Activated naive CD8-positive, alpha-beta T cell treated with anti-CD3 and anti-CD28 coated beads, Interleukin-2, amount 10 ng/mL, durations not matched to agents 7 days and 5 days (primary cell): ENCODE measurements around the gene KCNN1. TPM values are rescaled to one million over a fixed set of nuclear protein-coding genes. Genes with fewer than 3 reads are reported as not detected.
A peak's percentile ranks its signal among the peaks of the same experiment; 100 is the strongest.
"Not testable (repeated sequence)": the region's sequence is repeated elsewhere in the genome, so short reads cannot be mapped to it uniquely, and the experiment has no call there.

ENCODE experiments used
- ATAC-seq: fragments of 150-1000 bp; cut with Tn5 transposase; one replicate; pipeline ENCODE4 v1.10.0; 2021; ENCODE audit warnings: low read depth, moderate library complexity
- POLR2A ChIA-PET: fragments of 350-600 bp; sonication (Branson Sonifier 250); formaldehyde crosslinking; loops from one replicate; lab custom pipeline; 2021; ENCODE audit warnings: antibody characterized with exemption; lab: Charles Lee
- DNase-seq: peaks from one replicate; pipeline ENCODE4 v3.0.0; 2021
- H3K27ac Mint-ChIP-seq: one replicate; pipeline ENCODE4 v1.8.0; 2022; ENCODE audit warnings: mild to moderate bottlenecking, mixed read lengths
- H3K27me3 Mint-ChIP-seq: one replicate; pipeline ENCODE4 v1.8.0; 2022; ENCODE audit warnings: mild to moderate bottlenecking, moderate library complexity, mixed read lengths
- H3K36me3 Mint-ChIP-seq: one replicate; pipeline ENCODE4 v1.8.0; 2021; ENCODE audit warnings: mild to moderate bottlenecking, mixed read lengths
- H3K4me1 Mint-ChIP-seq: one replicate; pipeline ENCODE4 v1.8.0; 2021; ENCODE audit warnings: mixed read lengths
- H3K4me3 Mint-ChIP-seq: one replicate; pipeline ENCODE4 v1.8.0; 2022; ENCODE audit warnings: mild to moderate bottlenecking, moderate library complexity, mixed read lengths
- H3K9me3 Mint-ChIP-seq: one replicate; pipeline ENCODE4 v1.8.0; 2021; ENCODE audit warnings: mixed read lengths
- total RNA-seq, 2 experiments: library from RNA; stranded (reverse); gene quantifications; one replicate each; pipeline ENCODE4 v1.2.3, GENCODE V29; 2021

The KCNN1 gene
- total RNA-seq, result not detected

- no peak for ATAC-seq
- Mint-ChIP-seq H3K4me3 (no peak within 1 kb of the TSS), H3K27me3 (peaks cover 45% of the 10 kb centered on the region), H3K36me3 (no peaks in the 10 kb centered on the region), H3K4me1 (peaks cover 5% of the 10 kb centered on the region), H3K27ac (no peak within 1 kb of the TSS), H3K9me3 (no peaks in the 10 kb centered on the region)
- DNase-seq, result no peak
- POLR2A ChIA-PET, result no interaction called here
Measured at GRCh38 chr19:17966550-17967256, at the start of gene KCNN1. Gene KCNN1 (plus strand): TSS chr19:17967107. CDS start chr19:17973889, 6,782 bp downstream.

GRCh38 chr19:17918151-17918550, 48.8 kb upstream of the KCNN1 start:
- H3K36me3 Mint-ChIP-seq, H3K9me3 Mint-ChIP-seq, POLR2A ChIA-PET, DNase-seq, H3K4me3 Mint-ChIP-seq, H3K27ac Mint-ChIP-seq, H3K4me1 Mint-ChIP-seq, H3K27me3 Mint-ChIP-seq, ATAC-seq: not testable (repeated sequence)

- not testable (repeated sequence) for DNase-seq, ATAC-seq, H3K27ac Mint-ChIP-seq, H3K4me1 Mint-ChIP-seq, H3K4me3 Mint-ChIP-seq, H3K27me3 Mint-ChIP-seq, H3K36me3 Mint-ChIP-seq, H3K9me3 Mint-ChIP-seq
- POLR2A ChIA-PET, result interaction anchor here (0.7 kb wide), 2 partner anchors 37 to 54 kb away, joined by 3 read pairs; no protein-coding TSS in a partner anchor
Measured at GRCh38 chr19:17919122-17919521, 47.8 kb upstream of the KCNN1 start.

GRCh38 chr19:17920527-17920926, 46.4 kb upstream of the KCNN1 start:
- H3K27me3 Mint-ChIP-seq, result peaks cover 2% of the 10 kb centered on the region
- ATAC-seq, result no peak

GRCh38 chr19:17922138-17922537, 44.8 kb upstream of the KCNN1 start:
- Mint-ChIP-seq H3K27ac (no peak overlapping the region), H3K36me3 (no peaks in the 10 kb centered on the region), H3K27me3 (peaks cover 2% of the 10 kb centered on the region), H3K4me3 (no peak overlapping the region), H3K4me1 (peaks cover 2% of the 10 kb centered on the region), H3K9me3 (no peaks in the 10 kb centered on the region)
- DNase-seq, result no peak
- ATAC-seq, result no peak
- POLR2A ChIA-PET, result no interaction called here

More at GRCh38 chr19:17920527-17920926, 46.4 kb upstream of the KCNN1 start:
- no peak for DNase-seq
- no peaks in the 10 kb centered on the region for H3K36me3 Mint-ChIP-seq
- H3K27ac Mint-ChIP-seq, result no peak overlapping the region
- POLR2A ChIA-PET, result interaction anchor here (0.7 kb wide), 1 partner anchor 10 kb away, joined by 8 read pairs; no protein-coding TSS in a partner anchor
- no peaks in the 10 kb centered on the region for H3K4me1 Mint-ChIP-seq
- no peaks in the 10 kb centered on the region for H3K9me3 Mint-ChIP-seq
- H3K4me3 Mint-ChIP-seq, result no peak overlapping the region

- Mint-ChIP-seq H3K4me1 (peaks cover 2% of the 10 kb centered on the region), H3K27ac (no peak overlapping the region), H3K4me3 (no peak overlapping the region), H3K27me3 (peaks cover 2% of the 10 kb centered on the region), H3K36me3 (no peaks in the 10 kb centered on the region), H3K9me3 (no peaks in the 10 kb centered on the region)
- DNase-seq (no peak), ATAC-seq (no peak)
- POLR2A ChIA-PET, result no interaction called here
Measured at GRCh38 chr19:17926044-17926443, 40.9 kb upstream of the KCNN1 start.

GRCh38 chr19:17929056-17929455, 37.9 kb upstream of the KCNN1 start:
- H3K36me3 Mint-ChIP-seq, result no peaks in the 10 kb centered on the region
- POLR2A ChIA-PET, result interaction anchor here (0.5 to 2.0 kb wide), 3 partner anchors 40 to 71 kb away, joined by 3 to 5 read pairs (median 4); partner anchors contain the start of gene SLC5A5
- peaks cover 1% of the 10 kb centered on the region for H3K27me3 Mint-ChIP-seq
- DNase-seq, result no peak
- H3K9me3 Mint-ChIP-seq, result no peaks in the 10 kb centered on the region
- no peak overlapping the region for H3K27ac Mint-ChIP-seq
- H3K4me1 Mint-ChIP-seq, result peaks cover 15% of the 10 kb centered on the region
- no peak overlapping the region for H3K4me3 Mint-ChIP-seq
- ATAC-seq, result no peak

GRCh38 chr19:17931532-17932191, 35.2 kb upstream of the KCNN1 start:
- no peaks in the 10 kb centered on the region for H3K36me3 Mint-ChIP-seq
- H3K4me1 Mint-ChIP-seq, result peaks cover 16% of the 10 kb centered on the region
- POLR2A ChIA-PET, result interaction anchor here (0.5 to 6.1 kb wide), 11 partner anchors 11 to 640 kb away, joined by 3 to 195 read pairs (median 4); partner anchors contain the start of genes FCHO1, MAP1S, RPL18A and SLC5A5
- H3K27ac Mint-ChIP-seq, result peak overlapping the region; percentile 56
- DNase-seq, result no peak
- peak overlapping the region; percentile 47 for H3K4me3 Mint-ChIP-seq
- no peaks in the 10 kb centered on the region for H3K9me3 Mint-ChIP-seq
- ATAC-seq, result no peak
- peaks cover 1% of the 10 kb centered on the region for H3K27me3 Mint-ChIP-seq

GRCh38 chr19:17932485-17933338, 34.2 kb upstream of the KCNN1 start, which contains the start of gene CCDC124:
Gene CCDC124 (plus strand): TSS chr19:17933015. CDS start chr19:17936421, 3,406 bp downstream.
- DNase-seq (peak; percentile 96), ATAC-seq (peak; percentile 98)
- Mint-ChIP-seq H3K36me3 (no peaks in the 10 kb centered on the region), H3K4me3 (peak within 1 kb of the TSS; percentile 94), H3K4me1 (peaks cover 16% of the 10 kb centered on the region), H3K9me3 (no peaks in the 10 kb centered on the region), H3K27me3 (peaks cover 1% of the 10 kb centered on the region), H3K27ac (peak within 1 kb of the TSS; percentile 95)
- POLR2A ChIA-PET, result interaction anchor here (0.5 to 6.1 kb wide), 21 partner anchors 10 to 639 kb away, joined by 3 to 195 read pairs (median 4); partner anchors contain the start of genes FCHO1, JAK3, MAP1S and RPL18A

GRCh38 chr19:17933414-17934129, 33.3 kb upstream of the KCNN1 start:
- POLR2A ChIA-PET, result interaction anchor here (1.0 to 6.1 kb wide), 13 partner anchors 9 to 215 kb away, joined by 3 to 195 read pairs (median 5); partner anchors contain the start of genes FCHO1, JAK3, MAP1S and RPL18A
- Mint-ChIP-seq H3K27me3 (peaks cover 1% of the 10 kb centered on the region), H3K27ac (peak overlapping the region; percentile 95), H3K4me1 (peaks cover 16% of the 10 kb centered on the region), H3K9me3 (no peaks in the 10 kb centered on the region), H3K36me3 (no peaks in the 10 kb centered on the region), H3K4me3 (peak overlapping the region; percentile 94)
- no peak for DNase-seq
- no peak for ATAC-seq

- no peak for ATAC-seq
- POLR2A ChIA-PET, result interaction anchor here (1.2 to 3.4 kb wide), 2 partner anchors 59 to 76 kb away, joined by 3 to 9 read pairs; partner anchors contain the start of gene RPL18A
- H3K9me3 Mint-ChIP-seq, result no peaks in the 10 kb centered on the region
- H3K4me3 Mint-ChIP-seq, result no peak overlapping the region
- H3K4me1 Mint-ChIP-seq, result peaks cover 15% of the 10 kb centered on the region
- H3K27ac Mint-ChIP-seq, result no peak overlapping the region
- peaks cover 7% of the 10 kb centered on the region for H3K36me3 Mint-ChIP-seq
- DNase-seq, result no peak
- peaks cover 1% of the 10 kb centered on the region for H3K27me3 Mint-ChIP-seq
Measured at GRCh38 chr19:17936379-17936778, 30.5 kb upstream of the KCNN1 start.

- POLR2A ChIA-PET, result interaction anchor here (1.2 to 3.4 kb wide), 3 partner anchors 58 to 78 kb away, joined by 4 to 9 read pairs (median 5); no protein-coding TSS in a partner anchor
- no peak for DNase-seq
- H3K4me1 Mint-ChIP-seq, result peaks cover 10% of the 10 kb centered on the region
- no peak overlapping the region for H3K27ac Mint-ChIP-seq
- H3K4me3 Mint-ChIP-seq, result no peak overlapping the region
- no peak for ATAC-seq
- no peaks in the 10 kb centered on the region for H3K9me3 Mint-ChIP-seq
- H3K27me3 Mint-ChIP-seq, result no peaks in the 10 kb centered on the region
- peaks cover 7% of the 10 kb centered on the region for H3K36me3 Mint-ChIP-seq
Measured at GRCh38 chr19:17937371-17937900, 29.5 kb upstream of the KCNN1 start.
